NCI-H146 (cell line): ENCODE data around the gene ZDHHC18.

Experiments
- DNase-seq: peaks from one replicate; lab custom pipeline; 2025; lab: John Stamatoyannopoulos, UW

ZDHHC18 gene

DNA sequence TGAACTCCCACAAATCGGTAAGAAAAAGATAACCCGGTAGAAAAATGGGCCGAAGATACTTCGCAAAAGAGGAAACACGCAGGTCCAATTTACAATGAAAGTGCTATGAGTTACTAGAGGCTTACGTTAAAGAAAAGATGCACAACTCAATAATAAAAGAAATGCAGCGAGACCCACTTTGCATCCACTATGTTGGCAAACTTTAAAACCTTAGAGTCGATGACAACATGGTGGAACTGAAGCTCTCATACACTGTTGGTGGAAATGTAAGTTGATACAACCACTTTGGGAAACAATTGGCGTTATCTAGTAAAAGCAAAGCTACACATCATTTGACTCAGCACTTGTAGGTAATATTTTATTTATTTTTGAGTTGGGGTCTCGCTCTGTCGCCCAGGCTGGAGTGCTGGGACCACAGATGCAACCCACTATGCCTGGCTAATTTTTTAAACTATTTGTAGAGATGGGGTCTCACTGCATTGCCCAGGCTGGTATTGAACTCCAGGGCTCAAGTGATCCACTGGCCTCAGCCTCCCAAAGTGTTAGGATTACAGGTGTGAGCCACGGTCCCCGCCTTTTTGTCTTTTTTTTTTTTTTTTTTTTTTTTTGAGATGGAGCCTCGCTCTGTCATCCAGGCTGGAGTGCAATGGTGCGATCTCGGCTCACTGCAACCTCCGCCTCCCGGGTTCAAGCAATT, 74.5 kb downstream of the ZDHHC18 start:
- DNase-seq, result no peak
